ENCODE data around the gene SLC22A12. TPM values are rescaled to one million over a fixed set of nuclear protein-coding genes. Genes with fewer than 3 reads are reported as not detected.

Gene SLC22A12
- total and polyA plus RNA-seq, 2 donors (not counting 3 experiments of a cell fraction or from before 2014, with no cell fraction given), result not detected

GRCh38 chr11:64577202-64577601, 13.8 kb upstream of the SLC22A12 start:
- Histone ChIP-seq H3K9me3 (replicated peaks; ENCODE audit: control insufficient read depth, insufficient read depth, low read length) (no peaks in the 10 kb centered on the region), H3K4me1 (ENCODE audit: control insufficient read depth, extremely low read depth, insufficient read depth, low read length) (no peaks in the 10 kb centered on the region), H4K20me1 (replicated peaks; ENCODE audit: control insufficient read depth, extremely low read depth, insufficient read depth, low read length) (no peaks in the 10 kb centered on the region), H3K4me2 (ENCODE audit: insufficient read depth, low read length) (no peak overlapping the region), H3K4me3 (replicated peaks in 1 of 3; ENCODE audit: insufficient read depth in 1 of 3, low read depth in 1 of 3, low read length in 3 of 3) (no peak overlapping the region), H3K9ac (replicated peaks; ENCODE audit: extremely low read depth, insufficient read depth, low read length) (no peak overlapping the region), H3K27me3 (ENCODE audit: control insufficient read depth in 2 of 2, insufficient read depth in 2 of 2, low read length in 2 of 2) (peaks cover 3 to 11% of the 10 kb centered on the region in 2 experiments), H3K27ac (ENCODE audit: insufficient read depth, low read depth, low read length) (no peak overlapping the region), H3K36me3 (ENCODE audit: control insufficient read depth in 2 of 2, extremely low read depth in 1 of 2, insufficient read depth in 2 of 2, low read length in 2 of 2) (no peaks in the 10 kb centered on the region), H2AFZ (ENCODE audit: low read depth, low read length) (no peak overlapping the region), H3K9me1 (replicated peaks; ENCODE audit: control insufficient read depth, extremely low read depth, insufficient read depth, low read length) (no peaks in the 10 kb centered on the region), H3K79me2 (ENCODE audit: control insufficient read depth, insufficient read depth, low read length) (no peaks in the 10 kb centered on the region)
- CTCF ChIA-PET, result no interaction called here
- FAIRE-seq (no peak), DNase-seq (ENCODE audit: low read depth, low spot score) (no peak)
- dilution Hi-C loops (cut with MboI; ENCODE audit: extremely low pct_ligation_motif_present, low sequenced_read_pairs), result no loop called here
- BruUV-seq (replicated peaks), result no TSS peak
- no peak for TF ChIP-seq EZH2 (IDR thresholded peaks at IDR 0.05; ENCODE audit: borderline replicate concordance, low read depth, low read length, severe bottlenecking)
- TF ChIP-seq FOS (IDR thresholded peaks at IDR 0.05; ENCODE audit: borderline replicate concordance, insufficient read depth, low read length), result no peak
- no peak for TF ChIP-seq JUN (IDR thresholded peaks at IDR 0.05; ENCODE audit: borderline replicate concordance, insufficient read depth, insufficient read length, low read depth)
- no peak for TF ChIP-seq POLR2A (IDR thresholded peaks at IDR 0.05; ENCODE audit: low read depth, low read length)
- TF ChIP-seq MAX (IDR thresholded peaks at IDR 0.05; ENCODE audit: insufficient read depth, insufficient read length), result no peak
- TF ChIP-seq GATA2 (IDR thresholded peaks at IDR 0.05; ENCODE audit: insufficient read depth, insufficient read length, low read depth, low read length), result no peak
- TF ChIP-seq CTCF (IDR thresholded peaks at IDR 0.05; ENCODE audit: extremely low read depth in 1 of 2, insufficient read depth in 1 of 2, low read depth in 1 of 2, low read length in 2 of 2), result no peak
- no peak for TF ChIP-seq POLR2AphosphoS5 (IDR thresholded peaks at IDR 0.05; ENCODE audit: insufficient read depth, low read depth, low read length)
- TF ChIP-seq MYC (IDR thresholded peaks at IDR 0.05; ENCODE audit: low read depth, low read length), result no peak
- intact Hi-C loops (cut with micrococcal nuclease), result no loop called here
- POLR2A ChIA-PET, result no interaction called here
